ENCODE data around the gene CCDC69. TPM values are rescaled to one million over a fixed set of nuclear protein-coding genes. Genes with fewer than 3 reads are reported as not detected.
A peak's percentile ranks its signal among the peaks of the same experiment; 100 is the strongest.

The CCDC69 gene
- total RNA-seq, 2 experiments from 2014 or later, result 68.0 to 68.9 TPM

GRCh38 chr5:151148583-151148982 lies 75.3 kb downstream of the CCDC69 start:
- DNase-seq (peak in 5 of 14 experiments; percentile 27 to 50 (median 43)), ATAC-seq (ENCODE audit: poor library complexity) (no peak)
- Histone ChIP-seq H3K4me1 (ENCODE audit: insufficient read depth, low read length) (peaks cover 100% of the 10 kb centered on the region), H3K27ac (ENCODE audit: low read depth in 1 of 2, low read length in 2 of 2) (peak overlapping the region; percentile 89 to 91), H3K9me3 (ENCODE audit: control insufficient read depth in 1 of 2, insufficient read depth in 1 of 2, low read length in 2 of 2) (no peaks in the 10 kb centered on the region), H3K27me3 (ENCODE audit: control insufficient read depth in 1 of 2, insufficient read depth in 2 of 2, low read length in 2 of 2) (no peaks in the 10 kb centered on the region), H3K4me3 (ENCODE audit: low read length) (peak overlapping the region; percentile 12), H3K36me3 (ENCODE audit: insufficient read depth, low read length) (peaks cover 49% of the 10 kb centered on the region)
- Mint-ChIP-seq H3K4me1 (ENCODE audit: low read depth) (peaks cover 95% of the 10 kb centered on the region), H3K27me3 (no peaks in the 10 kb centered on the region), H3K36me3 (ENCODE audit: low read depth) (peaks cover 61% of the 10 kb centered on the region), H3K4me3 (peak overlapping the region; percentile 64), H3K9me3 (no peaks in the 10 kb centered on the region), H3K27ac (peak overlapping the region; percentile 91)
- no peak for TF ChIP-seq CTCF (IDR thresholded peaks at IDR 0.05)
- ChIA-PET POLR2A (interaction anchor here (0.6 to 3.7 kb wide), 7 partner anchors 9 to 691 kb away, joined by 3 to 41 read pairs (median 4); partner anchors contain the start of genes ANXA6 and CCDC69), CTCF (interaction anchor here (0.8 to 4.5 kb wide), 5 partner anchors 8 to 23 kb away, joined by 3 to 34 read pairs (median 7); partner anchors contain the start of gene ANXA6)
- intact Hi-C loops (cut with DNase I, micrococcal nuclease), result no loop called here

GRCh38 chr5:151147033-151147432 lies 76.9 kb downstream of the CCDC69 start:
- Histone ChIP-seq H3K4me1 (ENCODE audit: insufficient read depth, low read length) (peaks cover 100% of the 10 kb centered on the region), H3K9me3 (ENCODE audit: control insufficient read depth in 1 of 2, insufficient read depth in 1 of 2, low read length in 2 of 2) (no peaks in the 10 kb centered on the region), H3K27me3 (ENCODE audit: control insufficient read depth in 1 of 2, insufficient read depth in 2 of 2, low read length in 2 of 2) (no peaks in the 10 kb centered on the region), H3K36me3 (ENCODE audit: insufficient read depth, low read length) (peaks cover 58% of the 10 kb centered on the region), H3K4me3 (ENCODE audit: low read length) (no peak overlapping the region), H3K27ac (ENCODE audit: low read depth in 1 of 2, low read length in 2 of 2) (peak overlapping the region; percentile 89 to 91)
- no peak for TF ChIP-seq CTCF (IDR thresholded peaks at IDR 0.05)
- intact Hi-C loops (cut with DNase I, micrococcal nuclease), result no loop called here
- CTCF ChIA-PET, result interaction anchor here (2.0 to 4.5 kb wide), 3 partner anchors 11 to 21 kb away, joined by 7 to 34 read pairs (median 14); partner anchors contain the start of gene ANXA6
- DNase-seq (no peak), ATAC-seq (ENCODE audit: poor library complexity) (no peak)
- Mint-ChIP-seq H3K4me3 (no peak overlapping the region), H3K27ac (peak overlapping the region; percentile 91), H3K27me3 (no peaks in the 10 kb centered on the region), H3K9me3 (no peaks in the 10 kb centered on the region), H3K36me3 (ENCODE audit: low read depth) (peaks cover 63% of the 10 kb centered on the region), H3K4me1 (ENCODE audit: low read depth) (peaks cover 95% of the 10 kb centered on the region)
- POLR2A ChIA-PET, result interaction anchor here (0.8 kb wide), 1 partner anchor 15 kb away, joined by 3 read pairs; no protein-coding TSS in a partner anchor

- Mint-ChIP-seq H3K36me3 (ENCODE audit: low read depth) (peaks cover 71% of the 10 kb centered on the region), H3K27me3 (no peaks in the 10 kb centered on the region), H3K4me3 (peak overlapping the region; percentile 49), H3K27ac (peak overlapping the region; percentile 91), H3K9me3 (no peaks in the 10 kb centered on the region), H3K4me1 (ENCODE audit: low read depth) (peaks cover 95% of the 10 kb centered on the region)
- H3K27me3 ChIP-seq (ENCODE audit: control insufficient read depth in 1 of 2, insufficient read depth in 2 of 2, low read length in 2 of 2), result no peaks in the 10 kb centered on the region
- no peak for ATAC-seq (ENCODE audit: poor library complexity)
- H3K4me1 ChIP-seq (ENCODE audit: insufficient read depth, low read length), result peaks cover 100% of the 10 kb centered on the region
- CTCF ChIA-PET, result interaction anchor here (1.5 to 3.4 kb wide), 2 partner anchors 19 to 20 kb away, joined by 3 to 13 read pairs; no protein-coding TSS in a partner anchor
- DNase-seq, result no peak
- intact Hi-C loops (cut with DNase I, micrococcal nuclease), result no loop called here
- H3K36me3 ChIP-seq (ENCODE audit: insufficient read depth, low read length), result peaks cover 60% of the 10 kb centered on the region
- peak overlapping the region; percentile 89 to 91 for H3K27ac ChIP-seq (ENCODE audit: low read depth in 1 of 2, low read length in 2 of 2)
- POLR2A ChIA-PET, result interaction anchor here (1.0 to 7.8 kb wide), 3 partner anchors 9 to 106 kb away, joined by 3 to 71 read pairs (median 4); partner anchors contain the start of genes ANXA6 and GM2A
- no peaks in the 10 kb centered on the region for H3K9me3 ChIP-seq (ENCODE audit: control insufficient read depth in 1 of 2, insufficient read depth in 1 of 2, low read length in 2 of 2)
- H3K4me3 ChIP-seq (ENCODE audit: low read length), result no peak overlapping the region
- no peak for TF ChIP-seq CTCF (IDR thresholded peaks at IDR 0.05)
These were observed 77.8 kb downstream of the CCDC69 start for GRCh38 chr5:151146061-151146460.

All from CD4-positive, alpha-beta T cell (primary cell).